Measurements from ENCODE around the gene PROM2.

Gene PROM2

GRCh38 chr2:95306336-95306895 lies 32.2 kb downstream of the PROM2 start:
- no peak for TF ChIP-seq CTCF (IDR thresholded peaks at IDR 0.05)
- H3K4me3 ChIP-seq (ENCODE audit: low read depth in 1 of 2, low read length in 1 of 2) = no peak overlapping the region
- H3K9me3 ChIP-seq = no peaks in the 10 kb centered on the region
- no peaks in the 10 kb centered on the region for H3K4me1 ChIP-seq (ENCODE audit: control insufficient read depth in 1 of 2, insufficient read depth in 1 of 2, low read depth in 1 of 2, low read length in 1 of 2)
- no peaks in the 10 kb centered on the region for H3K36me3 ChIP-seq
- no peak overlapping the region for H3K27ac ChIP-seq
- H3K27me3 ChIP-seq = no peaks in the 10 kb centered on the region

GRCh38 chr2:95307036-95307435 lies 32.8 kb downstream of the PROM2 start:
- no peak overlapping the region for H3K4me3 ChIP-seq (ENCODE audit: low read depth in 1 of 2, low read length in 1 of 2)
- H3K4me1 ChIP-seq (ENCODE audit: control insufficient read depth in 1 of 2, insufficient read depth in 1 of 2, low read depth in 1 of 2, low read length in 1 of 2) = no peaks in the 10 kb centered on the region
- no peak for TF ChIP-seq CTCF (IDR thresholded peaks at IDR 0.05)
- H3K27me3 ChIP-seq = no peaks in the 10 kb centered on the region
- no peaks in the 10 kb centered on the region for H3K9me3 ChIP-seq
- no peak overlapping the region for H3K27ac ChIP-seq
- no peaks in the 10 kb centered on the region for H3K36me3 ChIP-seq

- Histone ChIP-seq H3K27ac (no peak overlapping the region), H3K4me1 (ENCODE audit: control insufficient read depth in 1 of 2, insufficient read depth in 1 of 2, low read depth in 1 of 2, low read length in 1 of 2) (no peaks in the 10 kb centered on the region), H3K4me3 (ENCODE audit: low read depth in 1 of 2, low read length in 1 of 2) (no peak overlapping the region), H3K36me3 (no peaks in the 10 kb centered on the region), H3K9me3 (no peaks in the 10 kb centered on the region), H3K27me3 (no peaks in the 10 kb centered on the region)
- no peak for TF ChIP-seq CTCF (IDR thresholded peaks at IDR 0.05)
Observed at GRCh38 chr2:95307878-95308277, 33.6 kb downstream of the PROM2 start.

GRCh38 chr2:95308426-95308990 lies 34.3 kb downstream of the PROM2 start:
- no peaks in the 10 kb centered on the region for H3K27me3 ChIP-seq
- no peaks in the 10 kb centered on the region for H3K4me1 ChIP-seq (ENCODE audit: control insufficient read depth in 1 of 2, insufficient read depth in 1 of 2, low read depth in 1 of 2, low read length in 1 of 2)
- no peak overlapping the region for H3K4me3 ChIP-seq (ENCODE audit: low read depth in 1 of 2, low read length in 1 of 2)
- TF ChIP-seq CTCF (IDR thresholded peaks at IDR 0.05) = no peak
- no peak overlapping the region for H3K27ac ChIP-seq
- no peaks in the 10 kb centered on the region for H3K9me3 ChIP-seq
- H3K36me3 ChIP-seq = no peaks in the 10 kb centered on the region

GRCh38 chr2:95309599-95309998 lies 35.4 kb downstream of the PROM2 start:
- Histone ChIP-seq H3K9me3 (no peaks in the 10 kb centered on the region), H3K4me3 (ENCODE audit: low read depth in 1 of 2, low read length in 1 of 2) (no peak overlapping the region), H3K27me3 (no peaks in the 10 kb centered on the region), H3K27ac (no peak overlapping the region), H3K36me3 (no peaks in the 10 kb centered on the region), H3K4me1 (ENCODE audit: control insufficient read depth in 1 of 2, insufficient read depth in 1 of 2, low read depth in 1 of 2, low read length in 1 of 2) (no peaks in the 10 kb centered on the region)
- no peak for TF ChIP-seq CTCF (IDR thresholded peaks at IDR 0.05)
